ENCODE results near the gene KCNIP4.

Gene KCNIP4

GRCh38 chr4:21571100-21571499 lies 377.5 kb downstream of the KCNIP4 start:
- DNase-seq: no peak

GRCh38 chr4:21569638-21570037 lies 378.9 kb downstream of the KCNIP4 start:
- DNase-seq: no peak

- no peak for DNase-seq
These were observed 393.5 kb downstream of the KCNIP4 start for GRCh38 chr4:21555083-21555482.

- DNase-seq: no peak
These were observed 394.1 kb downstream of the KCNIP4 start for GRCh38 chr4:21554500-21554899.

- DNase-seq: no peak
These were observed 394.5 kb downstream of the KCNIP4 start for GRCh38 chr4:21554066-21554465.

GRCh38 chr4:21552455-21552854 lies 396.1 kb downstream of the KCNIP4 start:
- DNase-seq: no peak

GRCh38 chr4:21544955-21545354 lies 403.6 kb downstream of the KCNIP4 start:
- no peak for DNase-seq

- DNase-seq: peak; percentile 23
These were observed 404.2 kb downstream of the KCNIP4 start for GRCh38 chr4:21544415-21544814.

- no peak for DNase-seq
These were observed 405.1 kb downstream of the KCNIP4 start for GRCh38 chr4:21543514-21543913.

- DNase-seq: no peak
These were observed 412.7 kb downstream of the KCNIP4 start for GRCh38 chr4:21535898-21536297.

GRCh38 chr4:21531048-21531447 lies 417.5 kb downstream of the KCNIP4 start:
- no peak for DNase-seq

- no peak for DNase-seq
These were observed 419.4 kb downstream of the KCNIP4 start for GRCh38 chr4:21529214-21529613.

GRCh38 chr4:21522296-21522695 lies 426.3 kb downstream of the KCNIP4 start:
- no peak for DNase-seq

GRCh38 chr4:21517126-21517859 lies 431.3 kb downstream of the KCNIP4 start:
- no peak for DNase-seq

GRCh38 chr4:21514022-21514694 lies 434.4 kb downstream of the KCNIP4 start:
- DNase-seq: no peak

- DNase-seq: no peak
These were observed 436.2 kb downstream of the KCNIP4 start for GRCh38 chr4:21512353-21512752.

- no peak for DNase-seq
These were observed 441.1 kb downstream of the KCNIP4 start for GRCh38 chr4:21507439-21507838.

- no peak for DNase-seq
These were observed 457.9 kb downstream of the KCNIP4 start for GRCh38 chr4:21490682-21491081.

GRCh38 chr4:21476757-21477156 lies 471.8 kb downstream of the KCNIP4 start:
- DNase-seq: no peak

- DNase-seq: no peak
These were observed 474.4 kb downstream of the KCNIP4 start for GRCh38 chr4:21474195-21474594.

- DNase-seq: no peak
These were observed 478.0 kb downstream of the KCNIP4 start for GRCh38 chr4:21470535-21470934.

- DNase-seq: no peak
These were observed 478.9 kb downstream of the KCNIP4 start for GRCh38 chr4:21469438-21470300.

- DNase-seq: no peak
These were observed 481.0 kb downstream of the KCNIP4 start for GRCh38 chr4:21467551-21467950.

Measured in right kidney (tissue), 1 donor.